ENCODE results near the gene COL1A2. TPM values are rescaled to one million over a fixed set of nuclear protein-coding genes. Genes with fewer than 3 reads are reported as not detected.

The COL1A2 gene
- total RNA-seq, 1 donor from 2014 or later = 6,748 TPM

DNA sequence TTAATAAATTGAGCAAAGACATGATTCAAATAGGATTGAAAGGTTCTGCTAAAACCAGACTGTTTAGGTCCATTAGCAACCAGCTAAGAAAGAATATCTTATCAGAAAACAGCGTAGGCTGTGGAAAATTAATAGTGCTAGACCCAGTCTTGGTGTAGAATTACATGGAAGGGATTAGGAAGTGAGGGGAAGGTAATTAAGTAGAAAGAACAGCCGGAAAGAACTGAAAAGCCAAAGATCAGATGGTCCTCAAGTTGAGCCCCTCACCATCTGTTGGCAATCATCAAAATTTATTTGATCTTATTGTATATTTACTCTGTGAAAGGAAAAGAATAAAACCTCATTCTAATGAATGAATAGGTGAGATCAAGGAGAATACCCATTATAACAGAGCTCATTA, 50.1 kb downstream of the COL1A2 start:
- H3K27ac Mint-ChIP-seq (ENCODE audit: unreplicated experiment) = no peak overlapping the region
- H3K4me1 ChIP-seq (ENCODE audit: insufficient read depth, low read length) = peaks cover 11% of the 10 kb centered on the region
- H3K79me2 ChIP-seq (ENCODE audit: insufficient read depth, low read length) = no peaks in the 10 kb centered on the region
- H3K9ac ChIP-seq (ENCODE audit: low read length) = no peak overlapping the region
- H3K9me3 ChIP-seq (ENCODE audit: insufficient read depth, low read depth, low read length) = no peaks in the 10 kb centered on the region
- no peaks in the 10 kb centered on the region for H3K9me3 Mint-ChIP-seq (ENCODE audit: unreplicated experiment)
- no peaks in the 10 kb centered on the region for H3K36me3 Mint-ChIP-seq (ENCODE audit: low read depth, unreplicated experiment)
- H4K20me1 ChIP-seq (ENCODE audit: insufficient read depth, low read length) = no peaks in the 10 kb centered on the region
- no peak overlapping the region for H2AFZ ChIP-seq (ENCODE audit: low read depth, low read length)
- H3K27me3 Mint-ChIP-seq (ENCODE audit: low read depth, unreplicated experiment) = no peaks in the 10 kb centered on the region
- H3K27ac ChIP-seq (ENCODE audit: low read depth, low read length) = no peak overlapping the region
- DNase-seq (ENCODE audit: low read depth) (no peak), FAIRE-seq (no peak)
- TF ChIP-seq, protein P1, sequence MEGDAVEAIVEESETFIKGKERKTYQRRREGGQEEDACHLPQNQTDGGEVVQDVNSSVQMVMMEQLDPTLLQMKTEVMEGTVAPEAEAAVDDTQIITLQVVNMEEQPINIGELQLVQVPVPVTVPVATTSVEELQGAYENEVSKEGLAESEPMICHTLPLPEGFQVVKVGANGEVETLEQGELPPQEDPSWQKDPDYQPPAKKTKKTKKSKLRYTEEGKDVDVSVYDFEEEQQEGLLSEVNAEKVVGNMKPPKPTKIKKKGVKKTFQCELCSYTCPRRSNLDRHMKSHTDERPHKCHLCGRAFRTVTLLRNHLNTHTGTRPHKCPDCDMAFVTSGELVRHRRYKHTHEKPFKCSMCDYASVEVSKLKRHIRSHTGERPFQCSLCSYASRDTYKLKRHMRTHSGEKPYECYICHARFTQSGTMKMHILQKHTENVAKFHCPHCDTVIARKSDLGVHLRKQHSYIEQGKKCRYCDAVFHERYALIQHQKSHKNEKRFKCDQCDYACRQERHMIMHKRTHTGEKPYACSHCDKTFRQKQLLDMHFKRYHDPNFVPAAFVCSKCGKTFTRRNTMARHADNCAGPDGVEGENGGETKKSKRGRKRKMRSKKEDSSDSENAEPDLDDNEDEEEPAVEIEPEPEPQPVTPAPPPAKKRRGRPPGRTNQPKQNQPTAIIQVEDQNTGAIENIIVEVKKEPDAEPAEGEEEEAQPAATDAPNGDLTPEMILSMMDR (IDR thresholded peaks at IDR 0.05; ENCODE audit: insufficient read depth, low read depth, low read length) = no peak
- TF ChIP-seq EZH2 (IDR thresholded peaks at IDR 0.05; ENCODE audit: insufficient read depth, low read length) = no peak
- no peaks in the 10 kb centered on the region for H3K36me3 ChIP-seq (ENCODE audit: insufficient read depth, low read length)
- H3K4me2 ChIP-seq (ENCODE audit: low read length) = no peak overlapping the region
- H3K4me3 Mint-ChIP-seq (ENCODE audit: unreplicated experiment) = no peak overlapping the region
- H3K4me1 Mint-ChIP-seq (ENCODE audit: low read depth, unreplicated experiment) = peaks cover 15% of the 10 kb centered on the region
- no peak overlapping the region for H3K4me3 ChIP-seq (ENCODE audit: insufficient read depth, low read depth, low read length)
- no peaks in the 10 kb centered on the region for H3K27me3 ChIP-seq (ENCODE audit: insufficient read depth, low read length)

DNA sequence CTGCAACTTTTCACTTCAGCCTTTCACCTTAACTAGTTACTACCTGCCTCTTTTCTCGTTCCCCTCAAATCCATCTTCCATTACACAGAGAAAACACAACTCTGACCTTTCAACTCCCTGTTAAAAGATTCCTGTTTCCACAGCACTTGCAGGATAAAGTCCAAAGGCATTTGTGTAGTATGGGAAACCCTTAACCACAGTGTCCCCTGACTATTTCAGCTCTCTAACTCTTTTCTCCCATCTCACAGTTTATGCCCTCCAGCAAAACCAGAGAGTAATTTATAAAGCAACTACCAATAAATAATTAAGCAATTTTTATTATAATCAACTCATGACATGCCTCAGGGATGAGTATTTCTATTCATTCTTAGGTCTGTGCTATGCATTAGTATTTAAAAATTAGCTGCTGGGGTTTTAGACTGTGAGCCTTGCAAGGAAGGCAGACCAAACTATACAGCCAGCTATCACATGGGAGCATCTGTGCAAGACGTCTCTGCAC, 51.0 kb downstream of the COL1A2 start:
- DNase-seq (ENCODE audit: low read depth) (no peak), FAIRE-seq (no peak)
- no peak overlapping the region for H3K27ac ChIP-seq (ENCODE audit: low read depth, low read length)
- TF ChIP-seq EZH2 (IDR thresholded peaks at IDR 0.05; ENCODE audit: insufficient read depth, low read length) = no peak
- TF ChIP-seq, protein P1 (IDR thresholded peaks at IDR 0.05; ENCODE audit: insufficient read depth, low read depth, low read length) = no peak
- no peaks in the 10 kb centered on the region for H3K36me3 ChIP-seq (ENCODE audit: insufficient read depth, low read length)
- no peaks in the 10 kb centered on the region for H3K79me2 ChIP-seq (ENCODE audit: insufficient read depth, low read length)
- no peaks in the 10 kb centered on the region for H3K9me3 ChIP-seq (ENCODE audit: insufficient read depth, low read depth, low read length)
- peaks cover 1% of the 10 kb centered on the region for H3K4me1 ChIP-seq (ENCODE audit: insufficient read depth, low read length)
- H3K27me3 Mint-ChIP-seq (ENCODE audit: low read depth, unreplicated experiment) = no peaks in the 10 kb centered on the region
- H4K20me1 ChIP-seq (ENCODE audit: insufficient read depth, low read length) = no peaks in the 10 kb centered on the region
- H3K4me2 ChIP-seq (ENCODE audit: low read length) = no peak overlapping the region
- peaks cover 6% of the 10 kb centered on the region for H3K4me1 Mint-ChIP-seq (ENCODE audit: low read depth, unreplicated experiment)
- H3K4me3 ChIP-seq (ENCODE audit: insufficient read depth, low read depth, low read length) = no peak overlapping the region
- H3K36me3 Mint-ChIP-seq (ENCODE audit: low read depth, unreplicated experiment) = no peaks in the 10 kb centered on the region
- H3K27me3 ChIP-seq (ENCODE audit: insufficient read depth, low read length) = no peaks in the 10 kb centered on the region
- H2AFZ ChIP-seq (ENCODE audit: low read depth, low read length) = no peak overlapping the region
- no peak overlapping the region for H3K27ac Mint-ChIP-seq (ENCODE audit: unreplicated experiment)
- no peaks in the 10 kb centered on the region for H3K9me3 Mint-ChIP-seq (ENCODE audit: unreplicated experiment)
- H3K9ac ChIP-seq (ENCODE audit: low read length) = no peak overlapping the region
- no peak overlapping the region for H3K4me3 Mint-ChIP-seq (ENCODE audit: unreplicated experiment)

DNA sequence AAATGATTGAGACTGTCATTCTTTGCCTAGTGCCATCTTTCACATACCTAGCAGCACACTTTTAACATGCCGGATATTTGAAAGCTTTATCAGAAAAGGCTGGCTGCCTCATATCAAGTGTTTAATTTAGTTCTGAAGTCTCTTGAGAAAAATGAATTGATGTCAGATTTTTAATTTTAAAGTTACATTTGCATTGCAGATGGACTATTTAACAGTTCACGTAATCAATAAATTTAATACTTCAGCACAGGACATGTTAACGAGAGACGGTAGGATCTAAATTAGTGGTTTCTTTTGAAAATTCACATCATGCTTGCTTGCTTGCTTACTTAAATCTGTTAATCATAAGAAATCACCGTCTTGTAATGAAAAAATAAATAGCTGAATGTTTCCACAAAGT, 51.6 kb downstream of the COL1A2 start:
- no peak overlapping the region for H3K4me3 Mint-ChIP-seq (ENCODE audit: unreplicated experiment)

More for the DNA sequence above, 51.6 kb downstream of the COL1A2 start:
- Mint-ChIP-seq H3K36me3 (ENCODE audit: low read depth, unreplicated experiment) (no peaks in the 10 kb centered on the region), H3K27me3 (ENCODE audit: low read depth, unreplicated experiment) (no peaks in the 10 kb centered on the region), H3K9me3 (ENCODE audit: unreplicated experiment) (no peaks in the 10 kb centered on the region), H3K27ac (ENCODE audit: unreplicated experiment) (no peak overlapping the region), H3K4me1 (ENCODE audit: low read depth, unreplicated experiment) (peaks cover 3% of the 10 kb centered on the region)
- no peak overlapping the region for H3K9ac ChIP-seq (ENCODE audit: low read length)
- no peak overlapping the region for H2AFZ ChIP-seq (ENCODE audit: low read depth, low read length)
- TF ChIP-seq, protein P1 (IDR thresholded peaks at IDR 0.05; ENCODE audit: insufficient read depth, low read depth, low read length) = no peak
- no peak for TF ChIP-seq EZH2 (IDR thresholded peaks at IDR 0.05; ENCODE audit: insufficient read depth, low read length)
- FAIRE-seq = no peak
- H3K4me2 ChIP-seq (ENCODE audit: low read length) = no peak overlapping the region
- H3K27me3 ChIP-seq (ENCODE audit: insufficient read depth, low read length) = no peaks in the 10 kb centered on the region
- no peak for DNase-seq (ENCODE audit: low read depth)
- no peak overlapping the region for H3K4me3 ChIP-seq (ENCODE audit: insufficient read depth, low read depth, low read length)
- H3K4me1 ChIP-seq (ENCODE audit: insufficient read depth, low read length) = no peaks in the 10 kb centered on the region
- H3K9me3 ChIP-seq (ENCODE audit: insufficient read depth, low read depth, low read length) = no peaks in the 10 kb centered on the region
- no peak overlapping the region for H3K27ac ChIP-seq (ENCODE audit: low read depth, low read length)
- H3K36me3 ChIP-seq (ENCODE audit: insufficient read depth, low read length) = no peaks in the 10 kb centered on the region
- no peaks in the 10 kb centered on the region for H4K20me1 ChIP-seq (ENCODE audit: insufficient read depth, low read length)
- no peaks in the 10 kb centered on the region for H3K79me2 ChIP-seq (ENCODE audit: insufficient read depth, low read length)
